ENCODE results near the gene CAMTA2. TPM values are rescaled to one million over a fixed set of nuclear protein-coding genes. Genes with fewer than 3 reads are reported as not detected.

Gene CAMTA2
- total RNA-seq, 2 donors from 2014 or later: 13.6 to 24.8 TPM

GRCh38 chr17:4948166-4948930, 39.1 kb downstream of the CAMTA2 start, which contains the start of gene PFN1:
Gene PFN1, minus strand, starts transcription at chr17:4948530. Its CDS starts 136 bp downstream, at chr17:4948394.
- Histone ChIP-seq H3K9ac (ENCODE audit: extremely low read depth, low read length, poor library complexity, severe bottlenecking) (peak within 1 kb of the TSS; percentile 85), H3K4me3 (ENCODE audit: low read length) (peak within 1 kb of the TSS; percentile 91), H3K36me3 (ENCODE audit: control insufficient read depth, insufficient read depth, low read length) (peaks cover 31% of the 10 kb centered on the region), H3K27me3 (ENCODE audit: control insufficient read depth, insufficient read depth, low read length, poor library complexity, severe bottlenecking) (no peaks in the 10 kb centered on the region), H3K9me3 (ENCODE audit: control insufficient read depth, low read length) (no peaks in the 10 kb centered on the region), H3K27ac (ENCODE audit: low read depth, low read length) (peak within 1 kb of the TSS; percentile 96), H3K4me1 (ENCODE audit: control insufficient read depth, insufficient read depth, low read length) (peaks cover 19% of the 10 kb centered on the region)
- Mint-ChIP-seq H3K4me3 (peak within 1 kb of the TSS; percentile 93), H3K36me3 (ENCODE audit: low read depth) (peaks cover 31% of the 10 kb centered on the region), H3K27me3 (ENCODE audit: insufficient read depth) (no peaks in the 10 kb centered on the region), H3K4me1 (peaks cover 37% of the 10 kb centered on the region), H3K9me3 (no peaks in the 10 kb centered on the region), H3K27ac (peak within 1 kb of the TSS; percentile 98)
- 0% methylated on average over 5 to 55 of the region's 59 CpGs for WGBS, 2 experiments (ENCODE audit: insufficient coverage in 1 of 2, insufficient read length in 1 of 2)
- TF ChIP-seq CTCF (conservative IDR thresholded peaks at IDR 0.05): no peak
- peak; percentile 96 for DNase-seq

GRCh38 chr17:4947411-4948165, 39.9 kb downstream of the CAMTA2 start:
- no peak for TF ChIP-seq CTCF (conservative IDR thresholded peaks at IDR 0.05)
- H3K4me3 ChIP-seq (ENCODE audit: low read length): peak overlapping the region; percentile 91
- peaks cover 19% of the 10 kb centered on the region for H3K4me1 ChIP-seq (ENCODE audit: control insufficient read depth, insufficient read depth, low read length)
- peaks cover 37% of the 10 kb centered on the region for H3K4me1 Mint-ChIP-seq
- H3K27me3 ChIP-seq (ENCODE audit: control insufficient read depth, insufficient read depth, low read length, poor library complexity, severe bottlenecking): no peaks in the 10 kb centered on the region
- peaks cover 39% of the 10 kb centered on the region for H3K36me3 ChIP-seq (ENCODE audit: control insufficient read depth, insufficient read depth, low read length)
- H3K27ac Mint-ChIP-seq: peak overlapping the region; percentile 94
- no peaks in the 10 kb centered on the region for H3K9me3 ChIP-seq (ENCODE audit: control insufficient read depth, low read length)
- WGBS, 2 experiments (ENCODE audit: insufficient coverage in 1 of 2, insufficient read length in 1 of 2): 0% methylated on average over 2 to 49 of the region's 56 CpGs
- no peaks in the 10 kb centered on the region for H3K27me3 Mint-ChIP-seq (ENCODE audit: insufficient read depth)
- H3K36me3 Mint-ChIP-seq (ENCODE audit: low read depth): peaks cover 36% of the 10 kb centered on the region
- H3K9ac ChIP-seq (ENCODE audit: extremely low read depth, low read length, poor library complexity, severe bottlenecking): peak overlapping the region; percentile 85
- peak overlapping the region; percentile 96 for H3K27ac ChIP-seq (ENCODE audit: low read depth, low read length)
- H3K9me3 Mint-ChIP-seq: no peaks in the 10 kb centered on the region
- DNase-seq: peak; percentile 85
- H3K4me3 Mint-ChIP-seq: peak overlapping the region; percentile 93

GRCh38 chr17:4947010-4947410, 40.5 kb downstream of the CAMTA2 start:
- WGBS, 2 experiments (ENCODE audit: insufficient coverage in 1 of 2, insufficient read length in 1 of 2): 3% methylated on average over 6 of the region's 7 CpGs; no CpG with 5 or more reads in 1 of the 2 experiments
- Histone ChIP-seq H3K9me3 (ENCODE audit: control insufficient read depth, low read length) (no peaks in the 10 kb centered on the region), H3K9ac (ENCODE audit: extremely low read depth, low read length, poor library complexity, severe bottlenecking) (peak overlapping the region; percentile 85), H3K27ac (ENCODE audit: low read depth, low read length) (no peak overlapping the region), H3K4me3 (ENCODE audit: low read length) (peak overlapping the region; percentile 91), H3K36me3 (ENCODE audit: control insufficient read depth, insufficient read depth, low read length) (peaks cover 44% of the 10 kb centered on the region), H3K4me1 (ENCODE audit: control insufficient read depth, insufficient read depth, low read length) (peaks cover 19% of the 10 kb centered on the region), H3K27me3 (ENCODE audit: control insufficient read depth, insufficient read depth, low read length, poor library complexity, severe bottlenecking) (no peaks in the 10 kb centered on the region)
- peaks cover 42% of the 10 kb centered on the region for H3K36me3 Mint-ChIP-seq (ENCODE audit: low read depth)
- H3K4me1 Mint-ChIP-seq: peaks cover 37% of the 10 kb centered on the region
- no peaks in the 10 kb centered on the region for H3K9me3 Mint-ChIP-seq
- H3K27ac Mint-ChIP-seq: peak overlapping the region; percentile 87
- H3K4me3 Mint-ChIP-seq: peak overlapping the region; percentile 93
- TF ChIP-seq CTCF (conservative IDR thresholded peaks at IDR 0.05): no peak
- no peak for DNase-seq
- no peaks in the 10 kb centered on the region for H3K27me3 Mint-ChIP-seq (ENCODE audit: insufficient read depth)
